ENCODE measurements around the gene ZFAND6.

GRCh38 chr15:80159811-80160569, 100.5 kb downstream of the ZFAND6 start:
- TF ChIP-seq CTCF (IDR thresholded peaks at IDR 0.05) = no peak
- TF ChIP-seq ZFX (IDR thresholded peaks at IDR 0.05; ENCODE audit: borderline replicate concordance) = no peak
